ENCODE data around the gene RBFOX2.

- TF ChIP-seq MXI1 (IDR thresholded peaks at IDR 0.05; ENCODE audit: low read depth, low read length) (no peak), CTCF (IDR thresholded peaks at IDR 0.05 in 2 of 3, conservative IDR thresholded peaks at IDR 0.05 in 1 of 3; ENCODE audit: control insufficient read depth in 2 of 3, extremely low read depth in 1 of 3, insufficient read depth in 1 of 3, low read depth in 3 of 3, low read length in 3 of 3) (no peak), CEBPB (IDR thresholded peaks at IDR 0.05; ENCODE audit: borderline replicate concordance in 1 of 2, low read depth in 2 of 2, low read length in 2 of 2) (no peak), FOXM1 (IDR thresholded peaks at IDR 0.05; ENCODE audit: low read depth, low read length) (no peak), POLR2A (IDR thresholded peaks at IDR 0.05; ENCODE audit: low read depth, low read length) (no peak), MAX (IDR thresholded peaks at IDR 0.05; ENCODE audit: low read depth, low read length) (no peak), MTA3 (IDR thresholded peaks at IDR 0.05; ENCODE audit: borderline replicate concordance, low read length) (no peak), USF2 (IDR thresholded peaks at IDR 0.05; ENCODE audit: borderline replicate concordance, low read depth, low read length) (no peak), CBX5 (IDR thresholded peaks at IDR 0.05; ENCODE audit: low read depth) (no peak)
Observed at GRCh38 chr22:35839841-35840301, 188.8 kb downstream of the RBFOX2 start.

All from GM12878 (cell line).